Activated CD4-positive, alpha-beta T cell treated with anti-CD3 and anti-CD28 coated beads, Interleukin-2, Interleukin-4, amounts not matched to agents 100 ng/mL and 50 ng/mL, durations not matched to agents 16 hours and 8 hours (primary cell): Measurements from ENCODE around the gene MTHFR.

Experiments
- DNase-seq: peaks from one replicate; pipeline ENCODE4 v3.0.0-alpha.2; 2020; ENCODE audit warnings: low spot score

The MTHFR gene

DNA sequence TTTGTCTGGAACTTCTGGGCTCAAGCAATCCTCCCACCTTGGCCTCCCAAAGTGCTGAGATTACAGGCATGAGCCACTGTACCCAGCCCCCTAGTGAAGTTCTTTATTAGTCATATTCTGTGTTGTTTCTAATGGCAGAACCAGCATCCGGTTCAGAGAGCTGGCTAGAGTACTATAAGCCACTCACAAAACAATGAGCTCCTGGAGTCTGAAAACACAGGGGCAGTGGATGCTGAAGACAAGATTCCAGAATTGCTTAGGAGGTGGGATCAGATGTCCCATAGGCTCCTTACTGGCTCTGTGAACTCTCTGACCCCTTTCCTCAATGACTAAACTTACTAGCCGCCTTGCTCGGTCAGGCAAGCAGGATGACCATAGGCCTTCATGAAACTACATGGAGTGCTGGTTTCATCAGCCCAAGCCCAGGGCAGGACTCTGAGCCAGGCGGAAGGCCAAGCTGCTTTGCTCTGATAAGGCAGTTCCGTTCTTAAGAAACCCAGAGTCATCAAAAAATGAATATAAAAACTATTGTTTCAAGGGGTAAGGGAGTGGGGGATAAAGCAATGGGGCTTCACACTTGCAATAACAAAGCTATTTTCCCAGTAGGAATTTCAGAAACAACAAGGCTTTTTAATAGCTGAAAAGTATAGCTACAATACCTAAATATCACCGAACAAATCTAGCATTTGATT is 8.1 kb downstream of the MTHFR start:
- no peak for DNase-seq

DNA sequence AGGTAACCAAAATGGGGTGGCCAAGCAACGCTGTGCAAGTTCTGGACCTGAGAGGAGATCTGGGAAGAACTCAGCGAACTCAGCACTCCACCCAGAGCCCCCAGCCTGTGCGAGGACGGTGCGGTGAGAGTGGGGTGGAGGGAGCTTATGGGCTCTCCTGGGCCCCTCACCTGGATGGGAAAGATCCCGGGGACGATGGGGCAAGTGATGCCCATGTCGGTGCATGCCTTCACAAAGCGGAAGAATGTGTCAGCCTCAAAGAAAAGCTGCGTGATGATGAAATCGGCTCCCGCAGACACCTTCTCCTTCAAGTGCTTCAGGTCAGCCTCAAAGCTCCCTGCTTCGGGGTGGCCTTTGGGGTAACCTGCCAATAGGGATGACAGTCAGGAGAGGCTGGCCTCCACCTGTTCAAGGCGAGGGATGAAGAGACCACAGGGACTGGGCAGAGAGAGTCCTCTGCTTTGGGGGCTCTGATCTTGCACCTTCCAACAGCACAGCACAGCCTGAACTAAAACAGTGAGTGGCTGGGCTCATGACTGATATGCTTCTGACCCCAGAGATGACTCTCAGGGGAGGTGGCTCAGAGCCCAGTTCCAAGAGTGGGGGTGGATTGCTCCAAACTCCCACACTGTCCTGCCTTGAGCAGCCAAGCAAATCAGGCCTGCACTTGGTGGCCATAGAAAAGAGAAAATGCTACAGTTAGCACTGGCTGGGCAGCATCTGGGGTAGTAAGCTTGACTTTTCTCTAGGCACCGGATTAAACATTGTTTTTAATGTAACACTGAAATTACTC is 9.5 kb downstream of the MTHFR start:
- no peak for DNase-seq

DNA sequence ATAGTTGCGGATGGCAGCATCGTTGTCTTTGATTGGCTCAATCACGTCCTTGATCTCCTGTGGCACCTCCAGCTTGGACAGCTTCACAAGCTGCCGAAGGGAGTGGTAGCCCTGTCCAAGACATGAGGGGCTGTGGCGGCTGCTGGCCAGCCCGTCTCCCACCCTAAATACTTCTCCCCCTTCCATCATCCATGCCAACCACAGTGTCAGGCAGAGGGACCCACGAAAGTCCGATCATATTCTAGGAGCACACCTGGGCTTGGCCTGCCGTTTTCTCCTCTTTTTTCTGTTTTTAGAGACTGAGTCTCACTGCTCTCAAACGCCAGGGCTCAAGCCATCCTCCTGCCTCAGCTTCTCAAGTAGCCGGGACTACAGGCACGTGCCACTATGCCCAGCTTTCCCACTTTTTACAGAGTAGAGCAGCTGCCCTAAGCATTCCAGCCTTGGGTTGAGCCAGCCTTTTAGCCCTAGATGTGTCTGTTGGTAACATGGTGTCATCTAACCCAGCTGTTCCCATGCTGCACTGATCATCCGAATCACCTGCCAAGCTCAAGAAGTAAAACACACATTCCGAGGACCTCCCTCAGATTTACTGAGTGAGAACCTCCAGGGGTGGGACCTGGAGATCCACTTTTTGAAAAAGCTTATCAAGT is 10.4 kb downstream of the MTHFR start:
- no peak for DNase-seq

DNA sequence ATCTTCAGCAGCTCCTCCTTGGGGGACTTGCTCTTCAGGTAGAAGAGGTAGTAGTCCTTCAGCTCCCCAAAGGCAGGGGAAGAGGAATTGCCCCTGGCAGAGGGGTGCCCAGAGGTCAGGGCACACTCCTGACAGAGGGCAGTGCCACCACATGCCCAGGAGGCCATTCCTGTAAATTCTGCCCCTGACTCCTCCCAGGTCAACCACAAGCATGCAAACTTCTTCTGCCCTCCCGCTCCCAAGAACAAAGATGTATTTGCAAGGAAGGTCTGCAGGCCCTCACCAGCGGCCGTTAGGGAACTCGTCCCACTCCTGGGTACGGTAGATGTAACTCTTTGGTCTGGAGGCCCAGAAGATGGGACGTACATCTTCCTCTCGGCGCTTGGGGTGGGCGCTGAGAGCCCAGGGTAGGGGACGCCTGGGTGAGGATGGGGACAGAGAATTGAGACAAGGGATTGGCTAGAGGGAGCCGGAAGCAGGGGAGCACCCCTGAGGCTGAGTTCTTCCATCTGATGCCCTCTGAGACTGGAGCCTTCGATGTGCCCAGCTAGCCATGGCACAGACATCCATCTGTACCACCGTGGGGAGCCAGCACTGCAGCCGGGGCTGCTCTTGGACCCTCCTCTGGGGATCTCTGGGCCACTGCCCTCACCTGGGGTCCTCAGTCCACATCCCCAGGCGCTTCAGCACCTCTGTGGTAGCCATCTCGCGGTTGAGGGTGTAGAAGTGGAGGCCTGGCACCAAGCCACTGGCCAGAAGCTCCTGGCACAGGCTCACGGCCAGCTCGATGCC is 11.1 kb downstream of the MTHFR start:
- DNase-seq: no peak

GRCh38 chr1:11793819-11794218 is 11.9 kb downstream of the MTHFR start:
- DNase-seq: no peak

DNA sequence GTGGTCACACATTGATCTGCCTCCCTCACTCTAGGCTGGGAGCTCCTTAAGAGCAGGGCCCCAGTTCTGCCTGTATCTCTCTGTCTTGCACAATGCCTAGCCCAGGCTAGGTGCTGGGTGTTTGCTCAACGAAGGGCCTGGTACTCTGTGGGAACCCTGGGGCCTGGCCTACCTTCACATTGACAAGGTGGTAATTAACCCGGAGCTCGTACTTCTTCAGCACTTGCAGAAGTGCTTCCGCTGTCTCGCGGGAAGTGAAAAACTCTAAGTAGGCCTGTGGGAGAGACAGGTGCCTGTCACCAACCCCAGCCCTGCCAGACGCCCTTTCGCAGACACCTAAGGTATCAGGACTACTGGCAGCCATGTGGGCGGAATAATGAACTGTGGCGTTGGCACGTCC is 13.7 kb downstream of the MTHFR start:
- no peak for DNase-seq

DNA sequence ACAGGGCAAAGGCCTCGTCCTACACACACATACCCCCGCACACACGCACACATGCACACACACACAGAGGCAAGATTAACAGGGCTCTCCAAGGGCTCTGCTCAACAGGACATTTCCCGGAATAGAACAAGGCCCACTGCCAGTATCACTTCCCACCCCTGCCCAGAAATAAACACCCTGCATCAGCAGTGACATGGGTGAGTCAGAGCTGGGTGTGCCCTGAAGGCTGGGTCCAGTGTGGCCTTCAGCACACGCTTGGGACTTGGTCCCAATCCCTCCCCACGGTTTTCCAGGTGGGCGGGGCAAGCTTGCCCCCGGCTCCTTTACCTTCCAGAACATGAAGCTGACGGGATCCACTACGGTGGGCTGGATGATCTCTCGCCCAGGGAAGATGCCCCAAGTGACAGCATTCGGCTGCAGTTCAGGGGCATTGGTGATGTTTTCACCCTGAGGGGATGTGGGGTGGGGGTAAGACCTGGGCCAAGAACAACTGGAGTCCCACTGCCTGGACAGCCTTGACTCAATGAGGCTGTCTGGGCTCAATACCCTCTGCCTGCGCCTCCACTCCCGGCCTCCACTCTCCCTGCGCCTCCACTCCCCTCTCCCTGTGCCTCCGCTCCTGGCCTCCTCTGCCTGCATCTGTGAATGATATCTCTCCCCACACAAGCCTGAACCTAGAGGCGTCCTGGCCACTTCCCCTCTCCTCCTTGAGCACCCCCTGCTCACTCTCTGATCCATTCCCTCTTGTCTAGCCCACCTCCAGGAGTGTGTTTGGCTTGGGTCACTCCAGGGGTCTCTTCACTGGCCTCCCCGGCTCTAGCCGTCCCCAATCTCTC is 14.7 kb downstream of the MTHFR start:
- DNase-seq: no peak

DNA sequence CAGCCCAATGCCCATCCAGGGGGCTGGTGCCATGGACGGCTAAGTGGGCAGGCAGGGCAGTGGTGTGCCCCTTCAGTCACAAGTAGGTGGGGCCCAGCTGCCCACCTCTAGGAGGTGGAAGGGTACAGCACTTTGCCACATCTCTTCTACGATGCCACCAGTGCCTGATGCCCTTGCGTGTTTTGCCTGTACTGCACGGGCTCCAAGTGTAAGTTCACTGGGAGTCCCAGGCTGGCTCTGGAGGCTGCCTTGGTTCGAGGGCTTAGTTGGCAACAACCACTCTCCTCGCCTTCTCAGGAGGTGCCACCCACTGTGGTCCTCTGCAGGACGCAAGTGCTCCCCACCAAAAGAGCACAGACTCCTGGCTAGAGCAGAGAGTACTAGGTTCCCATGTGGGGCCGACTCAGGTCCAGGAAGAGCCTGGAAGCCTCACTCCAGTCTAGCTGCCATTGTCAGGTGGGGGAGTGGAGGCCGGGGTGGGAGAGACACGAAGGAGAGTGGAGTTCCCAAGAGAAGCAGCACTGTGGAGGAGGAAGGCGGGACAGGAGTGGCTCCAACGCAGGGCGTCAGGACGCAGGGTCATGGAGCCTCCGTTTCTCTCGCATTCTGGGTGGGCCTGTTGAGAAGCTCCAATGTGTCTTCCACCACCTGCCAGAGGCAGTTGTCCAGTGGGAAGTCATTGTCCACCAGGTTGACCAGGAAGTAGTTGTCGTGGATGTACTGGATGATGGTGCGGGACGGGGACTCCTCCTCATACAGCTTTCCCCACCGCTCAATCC is 15.5 kb downstream of the MTHFR start:
- DNase-seq: no peak

- DNase-seq: no peak
Observed at GRCh38 chr1:11789126-11790067, 16.4 kb downstream of the MTHFR start.

- no peak for DNase-seq
Observed at GRCh38 chr1:11788549-11789053, 17.2 kb downstream of the MTHFR start.

DNA sequence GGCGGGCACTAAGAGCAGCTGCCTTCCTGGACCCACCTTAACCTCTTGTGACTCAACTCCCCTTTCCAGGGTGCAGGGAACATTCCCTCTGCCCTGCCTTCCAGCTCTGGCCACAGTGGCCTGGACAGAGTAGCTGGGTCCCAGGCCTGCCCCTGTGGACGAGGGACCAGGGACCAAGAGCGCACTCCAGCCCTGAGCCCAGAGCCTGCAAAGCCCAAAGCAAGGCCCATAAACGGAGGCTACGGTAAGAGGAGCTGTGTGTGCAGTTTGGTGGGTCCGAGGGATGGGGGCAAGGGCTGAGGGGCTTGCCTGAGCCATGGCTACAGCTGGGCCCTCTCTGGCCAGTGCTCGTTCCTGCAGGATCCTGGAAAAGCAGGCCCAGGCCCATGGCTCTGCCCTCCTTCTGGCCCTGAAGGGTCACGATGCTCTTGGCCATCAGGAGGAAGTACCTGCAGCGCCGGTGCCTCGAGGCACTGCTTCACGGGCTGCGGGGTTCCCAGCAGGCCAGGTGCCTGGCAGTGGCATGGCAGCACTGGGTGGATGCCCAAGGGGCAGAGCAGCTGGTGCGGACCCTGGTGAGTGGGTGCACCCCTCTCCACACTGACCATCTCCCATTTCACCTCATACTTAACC is 17.8 kb downstream of the MTHFR start:
- DNase-seq: no peak

DNA sequence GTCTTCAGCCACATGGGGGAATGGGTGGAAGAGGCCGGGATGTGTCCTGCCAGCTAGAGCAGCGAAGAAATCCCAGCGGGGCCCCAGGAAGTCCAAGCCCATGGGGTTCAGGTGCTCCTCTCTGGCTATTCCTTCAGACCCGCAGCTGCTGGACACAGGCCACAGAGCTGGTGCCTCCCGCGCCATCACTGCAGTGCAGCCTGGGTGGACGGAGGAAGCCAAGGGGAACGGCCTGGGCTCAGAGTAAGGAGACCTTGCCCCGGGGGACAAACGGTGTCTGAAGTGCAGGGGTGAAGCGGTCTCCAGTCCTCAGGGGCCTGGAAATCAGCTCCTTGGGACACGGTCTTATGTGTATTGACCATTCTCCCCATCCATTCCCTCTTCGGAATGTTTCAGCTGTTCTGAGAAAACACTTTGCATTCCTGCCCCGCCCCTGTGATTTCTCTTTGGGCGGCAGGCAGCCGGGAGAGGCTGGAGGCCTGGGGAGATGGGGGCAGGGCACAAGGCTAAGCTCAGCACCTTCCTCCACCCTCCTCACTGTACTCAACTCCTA is 18.4 kb downstream of the MTHFR start:
- no peak for DNase-seq

DNA sequence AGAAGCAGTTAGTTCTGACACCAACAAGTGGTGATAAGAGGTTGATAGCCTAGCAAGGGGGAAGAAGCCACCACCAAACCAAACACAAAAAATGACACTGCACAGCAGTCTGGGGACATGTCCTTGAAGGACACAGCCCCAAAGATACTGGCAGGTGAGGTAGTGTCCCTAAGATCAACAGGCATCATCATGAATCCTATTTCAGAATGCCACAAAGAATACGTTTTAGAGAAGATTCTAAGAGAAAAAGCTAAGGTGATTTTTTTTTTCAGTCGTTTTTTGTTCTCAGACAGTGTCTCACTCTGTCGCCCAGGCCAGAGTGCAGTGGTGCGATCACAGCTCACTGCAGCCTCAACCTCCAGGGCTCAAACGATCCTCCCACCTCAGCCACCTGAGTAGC is 19.6 kb downstream of the MTHFR start:
- no peak for DNase-seq

DNA sequence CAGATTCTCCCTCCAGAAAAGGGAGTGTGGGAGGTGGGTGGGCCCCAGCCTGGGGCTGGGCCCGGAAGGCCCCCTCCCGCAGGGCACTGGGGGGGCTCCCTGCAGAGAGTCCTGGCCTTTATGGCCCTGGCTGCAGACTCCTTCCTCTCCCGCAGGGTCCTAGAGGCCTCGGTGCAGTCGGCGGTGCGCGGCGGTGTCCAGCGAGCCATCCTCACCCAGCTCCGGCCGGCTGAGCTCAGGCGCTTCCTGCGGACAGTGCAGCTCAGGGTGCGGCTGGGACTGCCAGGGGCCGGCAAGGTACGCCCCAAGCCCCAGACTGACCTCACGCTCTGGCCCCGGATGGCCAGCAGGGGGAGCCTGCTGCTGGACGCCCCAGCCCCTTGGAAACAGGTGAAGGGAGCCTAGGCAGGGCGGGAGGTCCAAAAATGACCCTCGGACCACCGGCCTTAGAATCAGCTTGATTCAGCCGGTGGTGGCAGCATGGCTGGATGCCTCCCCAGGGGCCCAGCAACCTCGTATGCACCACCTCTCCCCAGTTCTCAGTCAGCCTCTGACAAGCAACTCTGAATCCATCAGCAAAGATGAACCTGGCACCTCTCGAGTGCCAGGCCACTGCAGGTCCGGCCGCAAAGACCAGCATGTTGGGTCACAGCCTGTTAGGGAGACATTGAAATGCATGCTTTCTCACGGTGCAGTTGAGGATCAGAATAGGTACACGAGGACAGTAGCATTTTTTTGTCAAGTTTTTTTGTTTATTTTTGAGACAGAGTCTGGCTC is 20.6 kb downstream of the MTHFR start:
- DNase-seq: peak; percentile 37

DNA sequence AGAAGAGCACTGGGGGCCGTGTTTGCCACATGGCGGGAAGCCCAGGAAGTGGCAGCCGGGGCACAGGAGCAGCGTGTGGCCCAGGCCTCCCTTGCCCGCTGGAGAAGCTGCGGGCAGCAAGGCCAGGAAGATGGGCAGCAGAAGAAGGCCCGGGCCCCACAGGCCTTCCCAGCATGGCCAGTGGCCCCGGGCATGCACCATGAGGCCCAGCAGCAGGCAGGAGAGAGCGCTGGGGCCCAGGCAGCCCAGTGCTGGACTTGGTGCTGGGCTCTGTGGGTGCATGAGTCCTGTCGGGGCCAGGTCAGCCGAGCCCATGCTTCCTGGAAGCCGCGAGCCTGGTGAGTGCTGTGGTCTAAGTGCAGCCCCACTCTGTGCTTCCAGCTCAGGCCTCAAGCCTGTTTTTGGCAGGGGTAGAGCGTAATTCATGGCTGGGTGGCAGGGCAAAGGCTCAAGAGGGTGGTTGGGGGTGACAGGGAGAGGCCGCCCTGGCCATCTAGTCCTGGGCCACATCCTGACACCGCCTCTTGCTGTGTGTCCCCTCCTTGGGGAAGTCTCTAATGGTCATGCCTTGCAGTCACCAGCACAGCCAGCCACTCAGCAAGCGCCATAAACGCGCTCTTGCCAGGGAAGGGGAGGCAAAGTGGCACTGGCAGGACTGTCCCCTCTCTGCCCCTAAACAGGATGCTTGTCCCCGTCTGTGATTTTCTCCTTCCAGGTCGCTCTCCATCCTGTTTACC is 21.3 kb downstream of the MTHFR start:
- DNase-seq: no peak

DNA sequence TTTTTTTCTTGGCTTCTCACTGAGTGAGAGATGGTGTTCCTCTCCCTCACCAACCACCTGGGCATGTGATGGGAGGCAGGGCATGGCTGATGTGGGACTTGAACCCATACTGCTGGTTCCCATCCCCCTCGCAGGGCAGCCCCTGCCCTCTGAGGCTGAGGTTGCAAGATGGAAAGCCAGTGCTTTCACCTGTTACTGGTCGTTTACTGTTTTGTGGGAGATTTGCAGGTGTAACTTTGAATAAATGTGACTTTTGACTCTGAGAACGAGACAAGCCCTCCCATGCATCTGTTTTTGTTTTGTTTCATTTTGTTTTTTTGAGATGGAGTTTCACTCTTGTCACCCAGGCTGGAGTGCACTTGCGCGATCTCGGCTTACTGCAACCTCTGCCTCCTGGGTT is 22.2 kb downstream of the MTHFR start:
- no peak for DNase-seq

DNA sequence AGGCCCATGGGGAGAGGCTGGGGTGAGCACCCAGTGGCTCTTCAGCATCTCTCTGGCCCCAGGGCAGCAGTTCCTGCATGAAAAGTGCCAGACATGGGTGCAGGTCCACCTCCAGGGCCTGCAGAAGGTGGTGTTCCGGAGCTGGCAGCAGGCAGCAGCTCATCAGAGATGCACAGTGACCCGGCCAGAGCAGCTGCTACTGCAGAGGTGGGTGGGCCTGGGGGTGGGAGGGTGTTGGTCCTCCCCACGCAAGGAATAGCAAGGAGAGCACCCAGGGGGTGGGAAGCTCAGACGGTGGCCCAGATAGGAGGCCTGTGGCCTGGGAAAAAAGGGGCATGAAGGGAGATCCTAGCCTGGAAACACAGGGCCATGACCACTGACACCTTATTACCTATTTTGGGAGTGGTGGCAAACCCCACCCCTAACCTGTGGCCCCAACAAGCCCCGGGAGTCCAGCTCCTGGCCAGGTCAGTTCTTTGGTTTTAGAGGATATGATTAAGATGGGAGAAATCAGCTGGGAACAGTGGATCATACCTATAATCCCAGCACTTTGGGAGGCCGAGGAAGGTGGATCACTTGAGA is 23.5 kb downstream of the MTHFR start:
- no peak for DNase-seq
